PC-3 (cell line): ENCODE data around the gene ARHGAP24. TPM values are rescaled to one million over a fixed set of nuclear protein-coding genes. Genes with fewer than 3 reads are reported as not detected.

Experiments used
- ATAC-seq: fragments of 200-7000 bp; cut with Tn5 transposase; 2 replicates; pipeline ENCODE4 v1.9.1; 2020; ENCODE audit warnings: mild to moderate bottlenecking, moderate library complexity
- BruUV-seq: library from RNA; stranded (reverse); fragments of 400-500 nt; replicated peaks from 2 replicates; lab custom pipeline; 2021; lab: Mats Ljungman, UMichigan
- CTCF ChIA-PET: fragments of 300-600 bp; sonication (Branson Sonifier 250); formaldehyde crosslinking; loops from one replicate; lab custom pipeline; 2022; ENCODE audit warnings: antibody characterized with exemption; lab: Charles Lee
- POLR2A ChIA-PET: fragments of 300-600 bp; sonication (Branson Sonifier 250); formaldehyde crosslinking; loops from one replicate; lab custom pipeline; 2022; ENCODE audit warnings: antibody characterized with exemption; ENCODE audit not compliant: unreplicated experiment; lab: Charles Lee
- DNase-seq: peaks from one replicate; pipeline ENCODE4 v3.0.0-alpha.2; 2015
- H2AFZ ChIP-seq: fragments of 300-600 bp; sonication (generic); 2 replicates; pipeline ENCODE4 v1.6.0; 2016; ENCODE audit warnings: antibody characterized with exemption, low read length
- H3F3A ChIP-seq: fragments of 300-600 bp; sonication (generic); one replicate; pipeline ENCODE4 v1.6.0; 2017; ENCODE audit warnings: antibody characterized with exemption, low read length, control low read depth, mild to moderate bottlenecking; ENCODE audit not compliant: unreplicated experiment
- H3K27ac ChIP-seq: fragments of 300-600 bp; sonication (generic); 2 replicates; pipeline ENCODE4 v1.5.1; 2016; ENCODE audit warnings: mild to moderate bottlenecking, low read length
- H3K27me3 ChIP-seq: fragments of 300-600 bp; sonication (generic); 2 replicates; pipeline ENCODE4 v1.6.1; 2016; ENCODE audit warnings: low read length, mixed read lengths
- H3K36me3 ChIP-seq: fragments of 300-600 bp; sonication (generic); 2 replicates; pipeline ENCODE4 v1.6.1; 2016; ENCODE audit warnings: low read depth, mixed run types, low read length, mixed read lengths
- H3K4me1 ChIP-seq: fragments of 300-600 bp; sonication (generic); 2 replicates; pipeline ENCODE4 v1.5.1; 2016; ENCODE audit warnings: low read length; ENCODE audit not compliant: insufficient read depth
- H3K4me2 ChIP-seq: fragments of 300-600 bp; sonication (generic); 2 replicates; pipeline ENCODE4 v1.6.0; 2016; ENCODE audit warnings: low read length
- H3K4me3 ChIP-seq: fragments of 300-600 bp; sonication (generic); 2 replicates; pipeline ENCODE4 v1.5.1; 2016; ENCODE audit warnings: mild to moderate bottlenecking, low read length, mixed read lengths
- H3K79me2 ChIP-seq: fragments of 300-600 bp; sonication (generic); 2 replicates; pipeline ENCODE4 v1.6.1; 2017; ENCODE audit warnings: low read length, mixed read lengths
- H3K9ac ChIP-seq: fragments of 300-600 bp; sonication (generic); 2 replicates; pipeline ENCODE4 v1.6.0; 2016; ENCODE audit warnings: mild to moderate bottlenecking, low read length
- H3K9me2 ChIP-seq: fragments of 300-600 bp; sonication (generic); replicated peaks from 2 replicates; pipeline ENCODE4 v1.6.1; 2016; ENCODE audit warnings: mixed run types, low read length, mixed read lengths
- H3K9me3 ChIP-seq: fragments of 300-600 bp; sonication (generic); 2 replicates; pipeline ENCODE4 v1.6.1; 2016; ENCODE audit warnings: low read length, mixed read lengths
- H4K20me1 ChIP-seq: fragments of 300-600 bp; sonication (generic); 2 replicates; pipeline ENCODE4 v1.6.1; 2016; ENCODE audit warnings: low read length, mixed read lengths
- CTCF ChIP-seq: fragments of 300-600 bp; sonication (generic); conservative IDR thresholded peaks from 2 replicates; pipeline ENCODE4 v1.5.1; 2017; ENCODE audit warnings: antibody characterized with exemption, low read depth, mild to moderate bottlenecking, low read length
- EZH2 ChIP-seq: fragments of 300-600 bp; sonication (generic); IDR thresholded peaks from one replicate; pipeline ENCODE4 v1.6.1; 2017; ENCODE audit warnings: antibody characterized with exemption, mild to moderate bottlenecking, low read length; ENCODE audit not compliant: unreplicated experiment
- EZH2phosphoT487 ChIP-seq: fragments of 300-600 bp; sonication (generic); IDR thresholded peaks from 2 replicates; pipeline ENCODE4 v1.6.1; 2018; ENCODE audit warnings: mild to moderate bottlenecking, antibody characterized with exemption, low read length, borderline replicate concordance
- intact Hi-C: fragments of 100-400 bp; cut with micrococcal nuclease; formaldehyde crosslinking; loops from 2 replicates; pipeline ENCODE4 v1.9.0; 2023
- total RNA-seq: library from RNA; depleted of rRNA; stranded (reverse); fragments of >200 nt; gene quantifications from 2 replicates; pipeline ENCODE4 v1.2.3, GENCODE V29; 2014

The ARHGAP24 gene
- total RNA-seq, 1 experiment from 2014 or later, result 7.4 TPM

GRCh38 chr4:85579942-85580341 is 105.0 kb downstream of the ARHGAP24 start:
- ATAC-seq (no peak), DNase-seq (no peak)
- Histone ChIP-seq H3K36me3 (no peaks in the 10 kb centered on the region), H3K79me2 (no peaks in the 10 kb centered on the region), H2AFZ (no peak overlapping the region), H3K27me3 (no peaks in the 10 kb centered on the region), H3K9me2 (no peaks in the 10 kb centered on the region), H3K4me3 (no peak overlapping the region), H3K4me1 (0 out of 2 replicates have a peak, but pooled peaks cover 6% of the 10 kb centered on the region), H3K9me3 (no peaks in the 10 kb centered on the region), H4K20me1 (no peaks in the 10 kb centered on the region), H3K27ac (no peak overlapping the region), H3K4me2 (no peak overlapping the region), H3F3A (no peaks in the 10 kb centered on the region), H3K9ac (no peak overlapping the region)
- POLR2A ChIA-PET, result no interaction called here
- intact Hi-C loops, result no loop called here
- CTCF ChIA-PET, result no interaction called here
- no peak for TF ChIP-seq CTCF
- no peak for TF ChIP-seq EZH2
- no peak for TF ChIP-seq EZH2phosphoT487
- BruUV-seq, result no TSS peak

DNA sequence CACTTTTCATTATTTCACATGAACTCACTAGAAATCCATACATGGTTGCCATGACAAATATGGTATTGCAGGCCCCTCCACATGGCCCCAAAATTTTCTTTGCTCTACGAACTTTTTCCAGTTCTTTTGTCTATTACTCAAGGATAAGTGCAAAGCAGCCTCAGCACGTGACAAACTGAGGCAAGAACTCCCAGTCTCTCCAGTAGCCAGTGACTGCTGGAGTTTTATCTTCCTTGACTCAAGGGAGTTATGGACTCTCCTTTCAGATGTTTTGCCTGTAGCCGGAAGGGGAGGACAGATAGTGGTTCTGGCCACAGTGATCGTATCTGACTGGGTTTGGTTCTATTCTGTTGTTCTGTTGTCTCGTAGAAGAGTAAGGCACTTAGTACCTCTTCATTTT is 105.5 kb downstream of the ARHGAP24 start:
- CTCF ChIA-PET, result no interaction called here
- intact Hi-C loops, result no loop called here

DNA sequence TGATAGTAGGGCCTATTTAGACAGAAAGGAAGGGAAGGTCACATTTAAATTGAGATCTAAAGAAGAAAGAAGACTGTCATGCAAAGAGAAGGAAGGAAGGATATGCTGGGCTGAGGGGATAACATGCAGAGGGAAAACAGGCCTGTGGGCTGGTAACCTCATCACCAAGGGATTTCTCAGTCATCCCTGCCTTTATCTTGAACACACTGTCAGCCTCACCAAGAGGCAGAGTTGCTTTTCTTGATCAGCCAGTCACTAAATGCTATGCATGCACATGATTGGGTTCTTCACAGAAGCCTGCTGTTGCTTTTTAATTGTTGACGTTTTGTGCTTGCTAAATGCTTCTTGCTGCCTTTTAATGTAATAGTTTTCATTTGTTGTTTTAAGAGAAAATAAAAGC is 113.0 kb downstream of the ARHGAP24 start:
- ChIA-PET CTCF (no interaction called here), POLR2A (no interaction called here)
- Histone ChIP-seq H3K4me2 (no peak overlapping the region), H3K27ac (no peak overlapping the region), H3K4me1 (peaks cover 12% of the 10 kb centered on the region), H4K20me1 (no peaks in the 10 kb centered on the region), H3K9ac (no peak overlapping the region), H3K4me3 (no peak overlapping the region), H2AFZ (no peak overlapping the region), H3K36me3 (no peaks in the 10 kb centered on the region), H3K27me3 (no peaks in the 10 kb centered on the region), H3K9me2 (no peaks in the 10 kb centered on the region), H3K79me2 (no peaks in the 10 kb centered on the region), H3F3A (no peaks in the 10 kb centered on the region), H3K9me3 (no peaks in the 10 kb centered on the region)
- DNase-seq, result no peak
- ATAC-seq, result no peak
- intact Hi-C loops, result no loop called here
- TF ChIP-seq CTCF, result no peak
- TF ChIP-seq EZH2phosphoT487, result no peak
- TF ChIP-seq EZH2, result no peak
- BruUV-seq, result no TSS peak

More for the DNA sequence above, 105.5 kb downstream of the ARHGAP24 start:
- Histone ChIP-seq H3K4me2 (no peak overlapping the region), H3K27me3 (no peaks in the 10 kb centered on the region), H3K79me2 (no peaks in the 10 kb centered on the region), H3K9me2 (no peaks in the 10 kb centered on the region), H3K36me3 (no peaks in the 10 kb centered on the region), H3K9me3 (no peaks in the 10 kb centered on the region), H3K4me1 (0 out of 2 replicates have a peak, but pooled peaks cover 6% of the 10 kb centered on the region), H2AFZ (no peak overlapping the region), H3K9ac (no peak overlapping the region), H3K4me3 (no peak overlapping the region), H3K27ac (no peak overlapping the region), H4K20me1 (no peaks in the 10 kb centered on the region), H3F3A (no peaks in the 10 kb centered on the region)
- no peak for ATAC-seq
- DNase-seq, result no peak
- no TSS peak for BruUV-seq
- no peak for TF ChIP-seq CTCF
- no peak for TF ChIP-seq EZH2
- POLR2A ChIA-PET, result no interaction called here
